GM18517 (cell line): ENCODE results near the gene RIC3.

Experiments used
- ATAC-seq: cut with Tn5 transposase; IDR thresholded peaks from one replicate; pipeline ENCODE4 v1.9.1; 2021; ENCODE audit warnings: mild to moderate bottlenecking, moderate library complexity; ENCODE audit not compliant: unreplicated experiment

Gene RIC3

GRCh38 chr11:8105666-8106065, 63.2 kb downstream of the RIC3 start:
- ATAC-seq: no peak

- ATAC-seq: no peak
Observed at GRCh38 chr11:8105133-8105532, 63.7 kb downstream of the RIC3 start.

DNA sequence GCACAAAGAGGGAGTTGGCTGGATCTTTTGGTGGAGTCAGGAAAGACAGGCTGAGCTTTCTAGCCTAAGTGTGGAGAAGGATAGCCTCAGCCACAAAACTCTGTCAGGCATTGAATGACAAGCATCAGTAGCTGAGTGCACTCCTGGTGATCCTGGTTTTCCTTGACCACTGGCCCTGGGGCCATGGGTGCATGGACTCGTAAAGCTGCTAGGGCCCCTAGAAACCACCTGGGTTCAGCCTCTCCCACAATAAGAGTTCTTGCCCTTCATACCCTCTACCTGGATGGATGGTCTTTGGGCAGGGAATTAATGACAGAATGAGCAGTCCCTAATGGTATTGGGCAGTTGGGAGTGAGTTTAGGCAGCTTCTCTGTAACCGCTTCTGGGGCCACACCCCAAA, 64.9 kb downstream of the RIC3 start:
- no peak for ATAC-seq

GRCh38 chr11:8102965-8103364, 65.9 kb downstream of the RIC3 start:
- no peak for ATAC-seq

GRCh38 chr11:8102296-8102915, 66.4 kb downstream of the RIC3 start:
- no peak for ATAC-seq

- no peak for ATAC-seq
Observed at GRCh38 chr11:8101421-8101820, 67.4 kb downstream of the RIC3 start.

GRCh38 chr11:8100605-8101004, 68.2 kb downstream of the RIC3 start:
- ATAC-seq: no peak

GRCh38 chr11:8100158-8100557, 68.7 kb downstream of the RIC3 start:
- no peak for ATAC-seq

GRCh38 chr11:8099291-8099899, 69.4 kb downstream of the RIC3 start:
- no peak for ATAC-seq

DNA sequence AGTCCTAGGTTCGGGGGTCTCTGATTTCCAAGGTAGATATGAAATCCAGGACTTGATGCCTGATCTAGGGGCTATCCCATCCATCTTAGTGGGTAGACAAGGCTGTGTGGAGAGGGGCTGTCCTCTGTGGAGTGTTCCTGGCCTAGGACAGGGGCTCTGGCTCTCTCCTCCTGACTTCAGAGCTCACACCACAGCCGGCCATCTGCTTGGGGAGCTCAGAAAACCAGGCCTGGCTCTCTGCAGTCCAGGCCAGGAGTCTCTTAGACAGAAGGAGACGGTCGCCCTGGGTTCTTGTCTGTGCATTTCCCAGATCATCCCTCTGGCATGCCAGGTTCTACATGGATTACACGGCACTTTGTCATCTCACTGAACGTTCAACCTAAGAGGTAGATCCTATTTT, 69.9 kb downstream of the RIC3 start:
- no peak for ATAC-seq

GRCh38 chr11:8098361-8098760, 70.5 kb downstream of the RIC3 start:
- no peak for ATAC-seq

DNA sequence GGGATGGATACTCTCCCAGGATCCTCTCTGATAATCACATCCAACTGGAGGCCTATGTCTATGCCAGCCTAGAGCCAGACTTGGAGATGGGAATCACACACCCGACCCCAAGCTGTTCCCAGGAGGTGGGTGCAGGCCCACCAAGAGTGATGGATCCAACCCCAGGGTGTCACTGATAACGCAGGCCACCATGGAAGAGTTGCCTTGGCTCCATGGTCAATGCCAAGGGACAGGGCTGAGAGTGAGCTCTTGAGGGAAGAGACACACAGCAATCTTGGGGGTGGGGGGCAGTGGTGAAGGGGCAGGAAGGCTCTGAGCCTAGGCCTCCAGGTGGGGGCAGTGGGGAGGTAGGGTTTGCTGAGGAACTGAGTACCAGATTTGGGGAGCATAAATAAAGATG, 70.9 kb downstream of the RIC3 start:
- ATAC-seq: no peak

DNA sequence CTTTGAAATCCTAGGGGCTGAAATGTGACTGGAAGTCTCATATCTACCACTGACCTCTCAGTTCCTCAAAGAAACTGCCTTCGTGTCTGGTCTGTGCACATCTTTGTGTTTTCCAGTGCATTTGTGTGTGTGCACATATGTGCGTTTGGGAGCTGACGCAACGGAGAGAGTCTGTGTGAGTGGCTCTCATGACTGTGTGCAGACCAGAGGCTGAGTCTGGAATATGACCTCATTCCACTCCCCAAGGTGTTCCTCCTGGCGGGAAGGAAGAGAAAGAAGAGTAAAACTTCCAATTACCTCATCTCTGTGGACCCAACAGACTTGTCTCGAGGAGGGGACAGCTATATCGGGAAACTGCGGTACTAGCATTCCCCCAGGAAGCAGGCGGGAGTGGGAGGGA, 71.4 kb downstream of the RIC3 start:
- no peak for ATAC-seq

- no peak for ATAC-seq
Observed at GRCh38 chr11:8097062-8097461, 71.8 kb downstream of the RIC3 start.

DNA sequence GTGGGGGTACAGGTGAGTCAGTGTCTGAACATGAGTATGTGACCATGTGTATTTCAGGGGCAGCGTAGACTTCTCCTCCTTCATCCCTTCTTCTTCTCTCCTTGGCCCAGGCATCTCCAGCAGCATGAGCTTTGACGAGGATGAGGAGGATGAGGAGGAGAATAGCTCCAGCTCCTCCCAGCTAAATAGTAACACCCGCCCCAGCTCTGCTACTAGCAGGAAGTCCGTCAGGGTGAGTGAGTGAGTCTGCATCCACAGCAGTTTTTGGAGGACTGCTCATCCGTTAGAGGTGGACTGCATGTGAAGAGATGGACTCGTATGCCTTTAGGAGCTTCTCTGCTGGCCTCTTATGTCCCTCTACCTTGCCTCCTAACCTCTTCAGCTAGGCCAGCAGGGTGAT, 72.2 kb downstream of the RIC3 start:
- ATAC-seq: no peak

GRCh38 chr11:8095806-8096522, 72.9 kb downstream of the RIC3 start:
- ATAC-seq: no peak

DNA sequence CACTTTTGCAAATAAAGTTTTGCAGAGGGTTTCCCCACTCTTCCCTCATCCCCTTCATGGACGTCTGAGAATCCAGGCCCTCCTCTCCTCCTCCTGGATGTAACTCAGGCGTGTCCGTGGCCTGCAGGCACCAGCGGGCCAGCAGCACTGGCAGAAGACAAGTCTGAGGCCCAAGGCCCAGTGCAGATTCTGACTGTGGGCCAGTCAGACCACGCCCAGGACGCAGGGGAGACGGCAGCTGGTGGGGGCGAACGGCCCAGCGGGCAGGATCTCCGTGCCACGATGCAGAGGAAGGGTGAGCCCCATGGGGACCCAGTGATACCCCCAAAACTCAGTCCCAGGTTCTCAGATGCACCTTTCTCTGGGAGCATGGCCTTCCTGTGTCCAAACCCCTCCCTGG, 73.5 kb downstream of the RIC3 start:
- no peak for ATAC-seq

DNA sequence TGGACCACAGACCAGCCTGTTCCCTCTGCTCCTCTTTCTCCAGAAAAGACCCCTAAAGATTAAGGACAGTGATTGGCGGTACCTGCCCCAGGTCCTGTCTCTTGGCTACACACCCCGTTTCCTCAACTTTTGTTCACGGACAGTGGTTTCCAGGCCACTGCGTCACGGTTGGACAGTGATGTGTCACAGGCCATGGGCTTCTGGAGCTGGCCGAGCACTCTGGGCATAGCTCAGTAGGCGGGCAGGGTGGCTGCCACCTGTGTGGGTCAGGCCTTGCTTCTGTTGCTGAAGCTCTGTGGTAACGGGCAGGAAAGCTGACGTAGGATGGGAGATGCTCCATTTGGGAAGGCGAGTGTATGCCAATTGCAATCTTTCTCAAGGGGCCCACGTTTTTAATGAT, 74.2 kb downstream of the RIC3 start:
- no peak for ATAC-seq

- ATAC-seq: no peak
Observed at GRCh38 chr11:8093931-8094575, 74.8 kb downstream of the RIC3 start.

DNA sequence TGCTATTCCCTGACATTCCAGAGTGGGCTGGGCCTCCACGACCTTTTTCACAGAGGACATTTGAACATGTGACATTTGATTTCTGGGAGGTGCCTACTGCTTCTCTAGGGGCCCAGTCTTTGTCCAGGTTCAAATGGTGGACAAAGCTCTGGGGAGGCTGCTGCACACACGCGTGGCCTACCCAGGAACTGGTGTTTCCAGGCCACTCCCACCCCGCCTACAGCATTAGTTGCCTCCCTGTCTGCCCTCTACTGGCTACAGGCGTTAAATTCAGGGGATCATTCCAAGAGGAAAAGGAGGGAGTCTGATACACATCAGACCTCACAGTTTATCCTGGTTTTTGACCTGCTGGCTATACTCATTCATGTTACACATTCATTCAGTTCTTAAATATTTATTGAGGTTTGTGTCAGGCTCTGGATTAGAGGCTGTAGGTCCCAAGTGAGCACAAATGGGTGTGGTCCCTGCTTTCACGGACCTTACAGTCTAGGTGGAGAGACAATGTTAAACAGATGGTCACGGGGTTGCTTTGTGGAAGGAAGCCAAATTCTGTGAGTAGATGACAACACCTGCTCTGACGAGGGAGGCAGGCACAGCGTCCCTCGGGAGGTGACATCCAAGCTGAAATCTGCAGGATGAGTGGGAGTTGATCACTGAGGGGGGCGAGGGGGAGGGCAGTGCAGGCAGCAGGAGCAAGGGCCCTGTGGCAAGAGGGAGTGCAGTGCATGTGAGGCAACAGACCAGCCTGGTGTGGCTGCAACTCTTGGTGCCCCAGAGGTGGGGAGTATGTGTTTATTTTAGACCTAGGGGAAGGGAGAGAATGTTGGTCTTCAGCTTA, 76.0 kb downstream of the RIC3 start:
- ATAC-seq: peak; percentile 79

DNA sequence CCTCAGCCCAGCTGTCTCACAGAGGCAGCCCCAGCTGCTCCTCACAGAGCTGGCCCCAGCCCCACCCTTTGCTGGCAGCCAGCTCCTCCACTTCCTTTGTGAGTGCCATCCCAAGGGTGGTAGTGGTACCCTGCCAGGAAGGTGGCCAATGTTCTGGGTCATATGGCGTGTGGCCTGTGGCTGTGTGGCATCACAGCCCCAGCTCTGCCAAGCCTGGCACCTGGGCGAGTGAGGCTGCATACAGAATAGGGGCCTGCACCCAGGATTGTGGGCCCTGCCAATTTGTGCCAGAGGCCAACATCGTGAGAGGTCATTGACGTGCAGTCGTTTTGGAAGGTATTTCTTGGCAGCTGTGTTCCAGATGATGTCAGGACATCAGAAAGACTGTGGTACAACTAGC, 77.1 kb downstream of the RIC3 start:
- ATAC-seq: no peak
